GM19324 (cell line): ENCODE results near the gene RASGEF1B.

Experiments used
- ATAC-seq: cut with Tn5 transposase; IDR thresholded peaks from one replicate; pipeline ENCODE4 v1.9.1; 2021; ENCODE audit warnings: mild to moderate bottlenecking, moderate library complexity; ENCODE audit not compliant: unreplicated experiment, low FRiP score

The RASGEF1B gene

DNA sequence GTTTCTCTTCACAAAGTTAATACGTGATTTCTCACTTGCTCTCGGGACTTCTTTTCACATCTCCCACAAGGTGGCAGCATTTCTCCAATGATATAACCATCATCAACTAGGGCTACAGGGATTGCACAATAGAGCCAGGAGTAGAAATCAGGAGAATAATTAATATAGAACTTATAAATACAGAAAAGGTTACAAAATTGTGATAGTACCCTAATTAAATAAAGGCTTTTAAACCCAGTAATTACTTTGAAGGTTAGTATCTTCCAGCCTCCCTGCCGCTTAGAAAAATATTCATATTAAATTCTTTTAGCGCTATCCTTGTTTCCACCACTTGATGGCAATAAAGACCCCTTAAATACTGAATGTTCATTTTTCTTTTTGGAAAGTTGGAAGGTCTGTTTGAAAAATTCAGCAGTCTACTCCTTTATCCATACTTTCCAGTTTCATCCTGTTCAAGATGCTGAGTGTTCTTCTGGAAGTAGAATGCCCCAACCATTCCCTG is 65.8 kb downstream of the RASGEF1B start:
- peak; percentile 73 for ATAC-seq

DNA sequence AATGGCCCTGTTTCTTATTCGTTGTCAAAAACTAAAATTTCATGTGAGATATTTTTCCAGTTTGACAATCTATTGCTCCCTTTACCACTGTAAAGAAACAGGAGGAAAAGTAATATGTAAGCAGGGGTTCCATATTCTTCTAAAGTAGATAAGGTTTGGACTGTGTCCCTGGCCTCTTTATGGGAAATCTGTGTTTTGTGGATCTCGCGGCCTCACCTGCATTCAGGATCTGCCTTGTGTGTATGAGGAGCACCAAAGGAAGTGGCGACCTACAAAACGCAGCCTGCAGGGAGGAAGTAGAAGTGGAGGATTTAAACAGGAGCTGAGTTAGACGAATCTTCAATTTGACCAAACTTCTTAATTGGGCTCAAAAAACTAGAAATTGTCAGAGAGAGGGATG is 67.0 kb downstream of the RASGEF1B start:
- no peak for ATAC-seq

GRCh38 chr4:81404294-81404693 is 67.4 kb downstream of the RASGEF1B start:
- no peak for ATAC-seq

- ATAC-seq, result no peak
These were observed 72.2 kb downstream of the RASGEF1B start for GRCh38 chr4:81399306-81400086.

- no peak for ATAC-seq
These were observed 73.3 kb downstream of the RASGEF1B start for GRCh38 chr4:81398379-81398778.

GRCh38 chr4:81397635-81398034 is 74.1 kb downstream of the RASGEF1B start:
- ATAC-seq, result no peak

DNA sequence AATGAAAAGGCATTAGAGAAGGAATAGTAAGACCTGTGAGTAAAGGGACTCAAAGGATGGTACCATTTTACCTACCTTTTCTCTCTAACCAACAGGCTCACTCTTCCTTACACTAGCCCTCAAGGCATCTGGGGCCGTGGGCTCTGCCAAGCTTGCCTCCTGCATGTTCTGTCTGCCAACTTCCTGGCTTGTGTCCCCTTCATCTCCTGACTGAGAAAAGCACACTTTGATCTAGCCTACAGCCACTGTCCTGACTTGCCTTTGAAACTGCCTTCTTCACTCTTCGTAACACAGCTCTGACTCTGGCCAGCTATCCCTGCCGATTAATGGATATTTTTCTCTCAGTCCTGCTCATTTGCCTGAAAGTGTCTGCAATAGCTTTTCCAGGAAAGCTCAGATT is 76.5 kb downstream of the RASGEF1B start:
- ATAC-seq, result no peak

DNA sequence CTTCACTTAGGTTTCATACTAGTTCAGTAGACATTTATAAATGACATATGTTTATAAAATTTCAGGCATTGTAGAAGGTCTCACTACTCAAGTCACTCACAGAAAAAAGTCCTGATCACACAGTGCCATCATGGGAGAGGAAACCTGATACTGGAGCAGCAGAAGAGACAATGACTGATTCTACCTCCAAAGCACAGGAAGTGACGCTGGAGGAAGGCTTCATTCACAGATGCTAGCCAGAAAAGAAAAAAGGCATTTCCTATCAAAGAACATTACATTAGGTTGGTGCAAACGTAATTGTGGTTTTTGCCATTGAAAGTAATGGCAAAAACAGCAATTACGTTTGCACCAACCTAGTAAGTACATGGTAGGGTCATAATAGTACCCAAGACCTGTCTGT is 79.5 kb downstream of the RASGEF1B start:
- ATAC-seq, result no peak

- no peak for ATAC-seq
These were observed 82.0 kb downstream of the RASGEF1B start for GRCh38 chr4:81389720-81390119.

DNA sequence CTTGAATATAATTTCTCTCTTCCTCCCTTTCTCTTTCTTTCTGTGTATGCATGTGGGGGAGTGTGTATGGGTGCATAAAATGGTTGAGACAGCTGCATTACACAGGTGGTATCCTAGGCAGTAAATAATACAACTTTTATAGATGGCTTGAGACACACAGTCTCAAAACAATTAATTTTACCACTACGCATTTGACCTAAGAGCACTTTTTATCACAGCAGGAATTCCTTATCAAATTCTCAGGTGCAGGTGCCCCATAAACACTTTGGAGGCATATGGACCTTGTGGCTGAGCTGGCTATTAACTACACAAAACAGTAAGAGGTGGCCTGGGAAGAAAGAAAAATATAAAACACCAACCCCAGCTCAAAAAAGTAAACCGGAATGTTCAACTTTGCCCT is 91.3 kb downstream of the RASGEF1B start:
- no peak for ATAC-seq

GRCh38 chr4:81378386-81378785 is 93.3 kb downstream of the RASGEF1B start:
- no peak for ATAC-seq

GRCh38 chr4:81377191-81377590 is 94.5 kb downstream of the RASGEF1B start:
- ATAC-seq, result no peak

DNA sequence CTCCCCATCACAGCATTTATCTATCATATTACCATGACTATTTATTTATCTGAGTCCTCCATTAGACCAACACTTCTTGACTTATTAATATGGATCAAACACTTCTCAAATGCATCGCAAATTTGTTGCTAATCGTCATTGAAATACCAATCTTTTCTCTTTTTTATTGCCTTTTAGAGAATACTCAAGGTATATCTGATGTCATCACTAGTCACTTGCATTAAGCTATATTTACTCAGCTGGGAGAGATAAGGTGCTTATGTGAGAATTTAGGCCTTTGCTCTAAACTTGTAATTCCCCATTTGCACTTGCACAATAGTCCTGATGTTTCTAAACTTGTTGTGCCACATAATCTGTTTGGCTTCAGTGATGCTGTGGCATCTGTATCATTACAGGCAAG is 95.0 kb downstream of the RASGEF1B start:
- ATAC-seq, result no peak
